ENCODE measurements around the gene ENG.
"Not testable (repeated sequence)": the region's sequence is repeated elsewhere in the genome, so short reads cannot be mapped to it uniquely, and the experiment has no call there.

ENG gene

DNA sequence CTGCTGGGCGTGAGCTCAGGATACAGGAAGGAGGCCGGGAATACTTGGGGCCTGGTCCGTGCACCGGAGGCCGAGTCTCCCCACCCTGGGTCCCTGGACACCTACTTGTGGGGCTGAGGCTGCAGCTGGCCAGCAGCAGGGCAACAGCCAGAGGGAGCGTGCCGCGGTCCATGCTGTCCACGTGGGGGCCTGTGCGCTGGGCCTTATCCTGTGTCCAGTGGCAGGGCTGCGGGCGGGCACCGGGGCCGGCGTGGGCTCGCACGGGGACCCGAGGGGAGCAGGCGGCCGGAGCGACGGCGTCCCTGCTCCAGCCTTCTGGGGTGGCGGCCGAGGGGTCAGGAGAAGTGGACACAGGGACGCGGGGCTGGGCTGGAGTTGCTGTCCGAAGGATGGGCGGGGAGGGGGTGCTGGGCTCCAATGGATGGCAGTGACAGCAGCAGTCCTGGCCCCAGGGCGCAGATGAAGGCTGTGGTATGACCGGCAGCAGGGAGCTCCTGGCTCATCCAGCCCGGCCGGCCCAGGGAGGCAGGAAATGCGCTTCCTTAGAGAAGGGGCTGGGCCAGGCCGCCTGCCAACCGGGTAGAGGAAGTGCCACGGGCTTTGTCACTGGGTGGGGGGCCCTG, at the start of gene ENG:
ENG (minus strand) TSS at position 475 of the 623 bp plus-strand sequence; CDS start at position 172, 303 bp downstream.
- no peak for DNase-seq

DNA sequence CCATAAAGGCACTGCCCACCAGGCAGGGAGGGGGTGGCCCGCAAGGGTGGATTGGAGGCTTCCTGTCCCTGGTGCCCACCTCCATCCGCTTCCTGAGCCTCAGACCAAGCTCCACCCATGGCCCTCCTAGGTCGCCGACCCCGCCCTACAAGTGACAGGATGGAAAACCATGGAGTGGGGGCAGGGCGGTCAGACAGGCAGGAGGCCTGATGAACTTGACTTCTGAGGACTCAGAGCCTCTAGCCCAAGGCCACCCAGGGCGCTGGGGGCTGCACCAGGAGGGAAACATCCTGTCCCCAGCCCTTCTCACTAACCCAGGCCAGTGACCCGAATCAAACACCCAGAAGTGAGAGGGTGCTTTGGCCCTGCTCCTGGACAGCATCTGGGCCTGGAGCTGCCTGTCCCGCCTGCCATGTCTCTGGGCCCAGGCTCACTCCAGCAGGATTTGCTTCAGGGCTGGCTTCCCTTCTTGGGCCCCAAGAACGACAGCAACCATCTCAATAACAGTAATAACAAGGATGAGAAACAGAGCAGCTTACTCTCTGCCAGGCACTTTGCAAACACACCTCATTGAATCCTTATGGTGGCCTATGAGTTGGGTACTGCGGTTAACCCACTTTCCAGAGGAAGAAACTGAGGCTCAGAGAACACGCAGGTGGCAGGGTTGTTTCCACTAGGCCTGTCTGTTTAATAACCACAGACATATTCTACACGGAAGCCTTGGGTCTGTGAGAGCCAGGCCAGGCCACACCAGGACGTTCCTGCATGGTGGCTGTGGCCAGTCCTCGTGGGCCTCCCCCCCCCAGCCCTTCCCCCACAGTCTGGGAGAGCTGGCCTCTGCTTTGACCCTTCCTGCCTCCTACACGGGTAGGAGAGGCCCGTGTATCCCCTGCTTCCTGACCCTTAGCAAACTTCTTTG, 49.4 kb upstream of the ENG start:
- no peak for DNase-seq

GRCh38 chr9:127899128-127899943, 44.9 kb upstream of the ENG start, which contains the start of gene ST6GALNAC6:
TSS of gene ST6GALNAC6 (minus strand) at chr9:127899603. CDS start at chr9:127897981, 1,622 bp downstream.
- peak; percentile 4 to 9 for DNase-seq

DNA sequence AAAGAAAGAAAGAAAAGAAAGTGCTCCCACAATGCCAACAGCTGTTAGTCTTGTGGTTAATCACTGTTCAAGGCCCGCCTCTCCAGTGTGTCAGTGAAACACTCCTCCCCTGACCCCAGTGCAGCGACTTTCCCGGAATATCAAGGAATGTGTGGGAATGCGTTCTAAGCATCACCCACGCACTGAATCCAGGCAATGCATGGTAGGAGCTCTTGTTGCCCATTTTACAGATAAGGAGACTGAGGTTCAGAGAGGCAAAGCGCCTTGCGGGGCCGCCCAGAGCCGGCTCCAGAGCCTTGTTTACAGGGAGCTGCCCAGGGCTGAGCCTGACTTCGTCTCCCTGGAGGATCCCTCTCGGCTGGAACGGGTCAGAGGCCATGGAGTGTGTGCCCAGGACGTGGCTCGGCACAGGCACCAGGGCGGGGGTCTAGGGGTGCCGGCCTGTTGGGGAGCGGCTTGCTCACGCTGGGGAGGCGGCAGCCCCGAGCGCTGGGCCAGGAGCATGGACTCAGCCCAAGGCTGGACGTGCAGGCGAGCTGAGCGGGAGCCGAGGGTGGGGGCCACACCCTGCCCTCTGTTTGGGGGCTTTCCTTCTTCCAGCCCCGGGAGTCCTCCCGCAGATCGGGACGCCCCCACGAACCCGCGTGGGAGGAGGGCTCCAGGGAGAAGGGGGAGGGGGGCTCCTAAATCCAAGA, 44.1 kb upstream of the ENG start:
- DNase-seq = no peak

GRCh38 chr9:127897193-127897692, 42.8 kb upstream of the ENG start:
- DNase-seq = no peak

- no peak for DNase-seq
Measured at GRCh38 chr9:127896395-127897192, 42.1 kb upstream of the ENG start.

- no peak for DNase-seq
Measured at GRCh38 chr9:127895811-127896210, 41.4 kb upstream of the ENG start.

GRCh38 chr9:127893392-127893791, 38.9 kb upstream of the ENG start:
- DNase-seq = no peak

DNA sequence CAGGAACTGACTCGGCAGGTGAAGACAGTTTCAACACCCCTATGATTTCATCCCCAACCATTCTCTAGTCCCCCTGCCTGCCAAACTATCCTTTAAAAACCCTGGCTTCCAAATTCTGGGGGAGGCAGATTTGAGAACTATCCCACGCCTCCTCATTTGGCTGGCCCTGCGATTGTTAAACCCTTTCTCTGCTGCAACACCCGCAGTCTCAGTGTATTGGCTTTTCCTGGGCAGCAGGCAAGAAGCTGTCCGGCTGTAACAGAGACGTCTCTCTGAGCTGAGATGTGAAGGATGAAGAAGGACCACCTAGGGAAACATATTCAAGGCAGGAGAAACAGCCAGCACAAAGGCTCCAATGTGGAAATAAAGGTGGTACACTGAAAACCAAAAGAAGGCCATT, 38.4 kb upstream of the ENG start:
- DNase-seq = no peak

DNA sequence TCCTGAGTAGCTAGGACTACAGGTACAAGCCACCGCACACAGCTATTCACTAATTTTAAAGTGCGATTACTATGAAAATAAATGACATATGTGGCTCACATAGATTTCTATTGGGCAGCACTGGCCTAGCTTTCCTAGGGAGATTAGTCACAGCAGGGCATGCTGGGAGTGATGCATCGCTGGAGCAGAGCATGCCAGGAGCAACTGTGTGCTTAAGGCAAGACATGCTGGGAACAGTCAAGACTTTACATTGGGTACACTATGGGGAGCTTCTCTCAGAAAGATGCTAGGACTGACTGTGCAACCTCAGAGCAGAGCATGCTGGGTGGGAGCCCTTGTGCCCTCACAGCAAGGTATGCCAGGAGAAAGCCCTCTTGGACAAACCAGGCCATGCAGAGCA, 35.6 kb upstream of the ENG start:
- no peak for DNase-seq

- no peak for DNase-seq
Measured at GRCh38 chr9:127887792-127888191, 33.3 kb upstream of the ENG start.

- no peak for DNase-seq
Measured at GRCh38 chr9:127886401-127886972, 32.0 kb upstream of the ENG start.

GRCh38 chr9:127885508-127886281, 31.2 kb upstream of the ENG start:
- DNase-seq = no peak

GRCh38 chr9:127884976-127885490, 30.6 kb upstream of the ENG start:
- no peak for DNase-seq

GRCh38 chr9:127884427-127884911, 30.0 kb upstream of the ENG start:
- DNase-seq = no peak

DNA sequence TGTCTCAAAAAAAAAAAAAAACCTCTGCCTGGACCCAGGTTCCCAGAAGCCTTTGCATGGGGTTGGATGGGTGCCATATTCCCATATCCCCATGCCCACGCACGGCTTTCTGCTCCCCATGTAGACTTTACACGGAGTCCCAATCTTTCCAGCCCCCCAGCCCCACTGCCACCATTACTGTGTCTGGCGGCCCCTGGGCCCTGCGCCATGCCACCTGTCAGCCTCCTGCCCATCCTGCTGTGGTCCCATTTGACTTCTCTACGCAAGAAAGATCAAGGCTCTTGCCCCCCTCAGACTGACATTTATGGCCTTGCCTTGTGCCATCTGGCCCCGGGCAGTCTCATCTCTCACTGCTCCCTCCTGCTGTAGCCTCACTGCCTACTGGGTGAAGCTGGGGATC, 29.5 kb upstream of the ENG start:
- no peak for DNase-seq

DNA sequence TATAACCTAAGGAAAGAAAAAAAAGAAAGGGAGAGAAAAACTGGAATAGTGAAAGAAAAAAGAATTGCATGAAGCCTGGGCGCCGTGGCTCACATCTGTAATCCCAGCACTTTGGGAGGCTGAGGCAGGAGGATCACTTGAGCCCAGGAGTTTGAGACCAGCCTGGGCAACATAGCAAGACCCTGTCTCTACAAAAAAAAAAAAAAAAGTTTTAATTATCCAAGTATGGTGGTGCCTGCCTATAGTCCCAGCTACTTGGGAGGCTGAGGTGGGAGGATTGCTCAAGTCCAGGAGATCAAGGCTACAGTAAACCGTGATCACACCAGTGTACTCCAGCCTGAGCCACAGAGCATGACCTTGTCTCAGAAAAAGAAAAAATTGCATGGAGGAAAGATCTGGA, 27.3 kb upstream of the ENG start:
- not testable (repeated sequence) for DNase-seq

GRCh38 chr9:127880143-127880542, 25.7 kb upstream of the ENG start:
- DNase-seq = no peak

GRCh38 chr9:127878652-127879390, 24.4 kb upstream of the ENG start:
- no peak for DNase-seq

All from NCI-H187 (cell line).